Gastroesophageal sphincter (tissue), 3 donors: ENCODE results near the gene ARHGEF6.

Source experiments
- POLR2A ChIP-seq, 2 donors: fragments of 450-650 bp; IDR thresholded peaks; one replicate each; pipeline ENCODE4 v1.6.1; 2017; ENCODE audit warnings: antibody characterized with exemption in 2 of 2, mild to moderate bottlenecking in 2 of 2, moderate library complexity in 1 of 2
- TF ChIP-seq, protein P1 (sequence below), 4 experiments: fragments of 200-600 bp in 2 of 4; fragments of 450-650 bp in 2 of 4; sonication (generic) in 1 of 4; IDR thresholded peaks; one replicate each; pipeline ENCODE4 v1.5.1; 2017 to 2019; ENCODE audit warnings: antibody characterized with exemption in 4 of 4, mild to moderate bottlenecking in 2 of 4, moderate library complexity in 2 of 4

DNA sequence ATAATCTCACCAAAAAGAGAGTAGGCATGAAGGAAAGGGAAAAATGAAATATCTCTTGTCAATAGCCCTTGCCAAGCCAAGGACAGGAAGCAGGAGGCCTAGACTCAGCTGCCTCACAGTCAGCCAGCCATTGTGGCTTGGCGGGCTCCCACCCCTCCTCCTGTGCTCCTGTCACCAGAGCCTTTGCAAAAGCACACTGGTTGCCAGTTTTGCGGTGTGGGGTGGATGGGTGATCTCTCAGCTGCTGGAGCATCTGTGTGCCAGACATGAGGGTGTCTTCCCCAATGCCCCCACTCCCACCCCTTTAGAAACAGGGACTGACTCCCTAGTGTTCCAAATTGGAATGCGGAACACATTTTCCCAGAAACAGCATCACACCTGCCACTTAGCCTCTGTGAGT, 26.1 kb downstream of the ARHGEF6 start:
- no peak for TF ChIP-seq POLR2A (IDR thresholded peaks at IDR 0.05)
- TF ChIP-seq, protein P1, sequence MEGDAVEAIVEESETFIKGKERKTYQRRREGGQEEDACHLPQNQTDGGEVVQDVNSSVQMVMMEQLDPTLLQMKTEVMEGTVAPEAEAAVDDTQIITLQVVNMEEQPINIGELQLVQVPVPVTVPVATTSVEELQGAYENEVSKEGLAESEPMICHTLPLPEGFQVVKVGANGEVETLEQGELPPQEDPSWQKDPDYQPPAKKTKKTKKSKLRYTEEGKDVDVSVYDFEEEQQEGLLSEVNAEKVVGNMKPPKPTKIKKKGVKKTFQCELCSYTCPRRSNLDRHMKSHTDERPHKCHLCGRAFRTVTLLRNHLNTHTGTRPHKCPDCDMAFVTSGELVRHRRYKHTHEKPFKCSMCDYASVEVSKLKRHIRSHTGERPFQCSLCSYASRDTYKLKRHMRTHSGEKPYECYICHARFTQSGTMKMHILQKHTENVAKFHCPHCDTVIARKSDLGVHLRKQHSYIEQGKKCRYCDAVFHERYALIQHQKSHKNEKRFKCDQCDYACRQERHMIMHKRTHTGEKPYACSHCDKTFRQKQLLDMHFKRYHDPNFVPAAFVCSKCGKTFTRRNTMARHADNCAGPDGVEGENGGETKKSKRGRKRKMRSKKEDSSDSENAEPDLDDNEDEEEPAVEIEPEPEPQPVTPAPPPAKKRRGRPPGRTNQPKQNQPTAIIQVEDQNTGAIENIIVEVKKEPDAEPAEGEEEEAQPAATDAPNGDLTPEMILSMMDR (IDR thresholded peaks at IDR 0.05), result no peak
